HG03469 (cell line): ENCODE measurements around the gene CCNJL.
A peak's percentile ranks its signal among the peaks of the same experiment; 100 is the strongest.
"Not testable (repeated sequence)": the region's sequence is repeated elsewhere in the genome, so short reads cannot be mapped to it uniquely, and the experiment has no call there.

ENCODE experiments used
- ATAC-seq: cut with Tn5 transposase; IDR thresholded peaks from one replicate; pipeline ENCODE4 v1.9.1; 2021; ENCODE audit warnings: mild to moderate bottlenecking, moderate library complexity, moderate number of reproducible peaks; ENCODE audit not compliant: unreplicated experiment

CCNJL gene

DNA sequence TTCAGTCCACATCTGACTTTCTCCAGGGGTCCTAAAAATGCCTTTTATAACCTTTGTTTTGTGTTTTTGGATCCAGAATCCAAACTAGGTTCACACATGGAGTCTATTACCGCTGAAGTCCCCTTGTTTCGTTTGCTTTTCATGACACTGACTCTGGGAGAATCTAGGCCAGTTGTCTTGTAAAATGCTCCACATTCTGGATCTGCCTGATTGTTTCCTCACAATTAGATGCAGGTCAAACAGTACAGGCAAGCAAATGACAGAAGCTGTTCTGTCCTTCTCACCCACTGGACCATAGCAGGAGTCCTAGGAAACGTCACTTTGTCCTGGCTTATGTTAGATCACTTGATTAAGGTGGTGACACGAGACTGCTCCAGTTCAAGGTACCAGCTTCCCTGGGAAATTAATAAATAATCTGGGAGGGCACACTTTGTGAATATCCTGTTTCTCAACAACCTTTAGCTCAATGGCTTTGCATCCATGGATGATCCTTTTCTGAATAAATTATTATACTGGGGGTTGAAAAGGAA, 49.0 kb downstream of the CCNJL start:
- ATAC-seq = no peak

DNA sequence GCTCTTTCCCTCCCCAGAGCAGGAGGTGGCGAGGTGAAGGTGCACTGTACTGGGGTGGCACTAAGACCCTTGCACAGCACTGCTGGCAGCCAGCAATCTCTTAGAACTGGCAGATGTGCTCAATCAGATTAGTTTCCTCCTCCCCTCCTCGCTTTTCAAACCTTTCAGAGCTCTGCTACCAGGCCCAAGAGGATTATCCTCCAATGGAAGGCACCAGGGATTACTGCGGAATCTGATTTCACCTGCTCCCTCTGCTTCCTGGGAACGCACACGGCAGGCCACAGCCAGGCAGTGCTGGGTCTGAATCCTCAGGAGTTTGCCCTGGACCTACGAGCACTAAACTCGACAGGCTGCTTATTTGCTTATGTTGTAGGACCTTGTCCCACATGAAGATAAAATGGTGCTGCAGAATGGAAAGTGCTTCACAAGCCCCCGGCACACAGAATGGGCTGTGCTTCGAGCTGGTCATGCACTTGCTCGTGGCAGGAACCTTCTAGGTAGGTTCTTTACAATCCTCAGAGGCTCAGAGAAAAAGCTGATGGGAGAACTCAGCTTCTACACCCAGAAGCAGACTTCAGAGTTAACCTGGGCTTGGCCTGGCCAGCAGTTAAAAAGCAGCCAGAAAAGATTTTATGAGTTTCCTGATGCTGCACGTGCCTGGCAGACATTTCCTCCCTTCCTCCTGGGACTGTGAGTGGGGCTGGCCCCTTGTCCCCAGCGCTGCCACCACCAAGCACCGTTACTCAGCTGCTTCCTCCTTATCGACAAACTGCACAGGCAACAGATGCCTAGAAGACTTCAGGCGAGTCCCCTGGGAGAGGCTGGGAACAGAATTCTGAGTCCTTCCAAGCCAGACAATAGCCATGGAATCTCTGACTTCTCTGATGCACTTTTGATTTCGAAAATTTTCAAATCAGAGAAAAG, 50.0 kb downstream of the CCNJL start:
- no peak for ATAC-seq

DNA sequence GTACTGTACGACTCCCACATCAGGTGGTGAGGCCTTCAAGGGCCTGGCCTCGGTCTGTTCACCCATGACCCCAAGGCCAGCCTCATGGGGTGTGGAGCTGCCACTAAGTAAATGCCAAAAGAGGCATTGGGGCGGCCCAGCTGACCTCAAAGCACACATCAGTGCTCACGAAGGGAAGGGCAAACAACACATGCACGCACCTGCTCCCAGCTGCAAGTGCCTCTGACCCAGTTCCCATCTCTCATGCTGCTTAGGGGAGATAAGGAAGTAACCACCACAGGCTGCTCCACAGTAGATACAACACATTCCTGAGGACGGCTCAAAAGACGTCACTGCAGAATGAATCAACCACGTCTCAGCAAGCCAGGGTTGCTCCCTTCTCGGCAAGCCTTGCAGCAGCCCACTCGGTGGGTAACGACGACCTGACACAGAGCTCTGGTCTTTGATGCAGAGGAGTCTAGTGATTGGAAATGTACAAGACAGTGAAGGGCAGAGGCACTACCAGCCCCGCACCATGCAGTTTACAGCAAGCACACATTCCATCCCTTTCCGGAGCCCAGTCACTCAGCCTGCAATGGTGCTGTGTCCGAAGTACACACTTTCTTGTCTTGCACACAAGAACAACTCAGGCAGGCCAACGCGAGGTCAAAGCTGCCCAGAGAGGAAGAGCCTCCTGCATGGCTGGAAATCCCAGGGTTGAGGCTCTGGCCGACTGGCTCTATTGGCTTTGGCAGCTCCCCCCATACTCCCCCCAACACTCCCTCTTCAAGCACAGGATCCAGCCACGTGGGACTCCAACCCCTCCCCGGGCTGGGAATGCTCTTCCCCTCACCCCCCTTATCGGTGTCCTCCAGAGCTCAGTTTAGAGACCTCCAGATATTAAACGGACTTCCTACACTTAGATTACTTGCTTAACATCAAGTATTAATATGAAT, 51.2 kb downstream of the CCNJL start:
- ATAC-seq = peak; percentile 71

DNA sequence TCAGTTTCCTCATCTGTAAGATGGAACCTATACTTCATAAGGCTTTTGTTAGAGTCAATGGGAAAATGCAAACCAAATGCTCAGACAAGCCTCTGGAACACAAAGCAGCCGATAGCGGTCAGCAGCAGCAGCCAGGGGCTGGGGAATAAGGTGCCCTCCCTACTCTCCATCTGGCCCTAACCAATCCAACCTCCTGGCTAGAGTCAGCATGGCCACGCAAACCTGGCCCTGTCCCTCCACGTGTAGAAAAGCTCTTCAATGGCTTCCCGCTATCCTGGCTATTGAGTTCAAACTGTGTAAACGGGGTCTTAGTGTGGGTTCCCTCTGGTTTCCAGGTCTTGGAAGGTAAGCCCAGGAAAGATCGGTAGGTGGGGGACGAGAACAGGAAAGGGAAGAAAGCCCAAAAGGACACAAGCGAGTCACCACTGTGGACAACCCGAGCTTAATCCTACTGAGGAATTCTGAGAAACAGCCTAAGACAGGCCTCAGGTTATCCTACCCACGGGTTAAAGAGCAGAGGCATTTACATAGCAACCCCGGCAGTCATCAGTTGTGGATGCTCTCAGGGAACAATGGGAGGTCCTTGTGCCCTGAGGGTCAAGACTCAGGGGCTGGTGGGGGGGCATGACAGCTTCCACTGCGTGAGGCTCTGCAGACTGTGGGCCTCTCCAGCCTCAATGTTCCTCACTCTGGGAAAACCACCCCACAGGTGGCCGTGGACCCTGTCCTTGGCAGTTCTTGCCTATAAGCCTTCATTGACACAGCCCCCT, 52.2 kb downstream of the CCNJL start:
- ATAC-seq = no peak

DNA sequence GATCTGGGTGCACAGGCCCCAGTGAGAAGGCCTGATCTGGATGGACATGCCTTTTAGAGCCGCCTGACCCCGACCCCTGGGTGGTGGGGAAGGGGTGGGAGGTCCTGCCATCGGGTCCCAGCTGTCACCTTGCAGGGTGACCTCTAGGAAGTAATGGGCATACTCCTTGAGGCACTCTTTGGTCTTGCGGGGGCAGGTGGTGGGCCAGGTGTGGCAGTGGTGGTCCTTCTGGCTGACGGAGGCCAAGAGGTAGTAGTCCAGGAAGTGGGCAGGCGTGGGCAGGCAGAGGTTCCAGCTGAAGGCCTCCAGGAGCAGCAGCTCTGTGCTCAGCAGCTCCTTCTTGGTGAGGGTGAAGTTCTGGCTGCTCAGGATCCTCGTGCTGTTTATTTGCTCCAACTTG, 53.0 kb downstream of the CCNJL start:
- ATAC-seq = no peak

DNA sequence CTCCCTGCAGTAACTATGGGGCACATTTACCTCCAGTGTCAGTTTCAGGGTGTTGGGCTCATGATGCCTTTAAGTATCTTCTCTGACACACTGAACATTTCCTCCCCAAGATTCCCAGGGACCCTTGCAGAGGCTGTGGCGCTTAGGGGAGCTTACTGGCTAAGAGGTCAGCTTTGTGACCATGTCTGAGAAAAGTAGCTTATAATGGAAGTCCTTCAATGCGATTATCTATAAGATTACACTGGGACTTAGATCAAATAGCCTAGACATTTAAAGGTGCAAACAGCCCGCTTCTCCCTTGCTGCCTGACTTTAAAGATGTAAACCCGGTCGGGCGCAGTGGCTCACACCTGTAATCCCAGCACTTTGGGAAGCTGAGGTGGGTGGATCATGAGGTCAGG, 57.7 kb downstream of the CCNJL start:
- ATAC-seq = no peak

DNA sequence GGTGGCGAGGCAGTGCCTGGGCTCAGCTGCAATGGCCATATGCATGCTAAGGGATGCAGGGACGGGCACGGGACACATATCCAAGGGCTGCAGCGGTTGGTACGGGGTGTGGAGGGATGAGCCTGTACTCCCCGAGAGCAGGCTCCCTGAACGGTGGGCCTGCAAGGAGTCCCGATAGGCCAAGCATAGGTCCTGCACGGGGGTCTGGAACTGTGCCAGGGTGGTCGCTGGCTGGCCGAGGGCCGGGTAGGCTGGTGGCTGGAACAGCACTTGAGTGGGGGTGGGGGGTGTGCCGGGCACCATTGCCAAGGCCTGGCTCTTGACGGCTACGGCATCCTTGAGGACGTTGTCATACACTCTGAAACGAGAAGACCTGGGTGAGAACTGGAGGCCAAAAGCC, 58.9 kb downstream of the CCNJL start:
- ATAC-seq = no peak

DNA sequence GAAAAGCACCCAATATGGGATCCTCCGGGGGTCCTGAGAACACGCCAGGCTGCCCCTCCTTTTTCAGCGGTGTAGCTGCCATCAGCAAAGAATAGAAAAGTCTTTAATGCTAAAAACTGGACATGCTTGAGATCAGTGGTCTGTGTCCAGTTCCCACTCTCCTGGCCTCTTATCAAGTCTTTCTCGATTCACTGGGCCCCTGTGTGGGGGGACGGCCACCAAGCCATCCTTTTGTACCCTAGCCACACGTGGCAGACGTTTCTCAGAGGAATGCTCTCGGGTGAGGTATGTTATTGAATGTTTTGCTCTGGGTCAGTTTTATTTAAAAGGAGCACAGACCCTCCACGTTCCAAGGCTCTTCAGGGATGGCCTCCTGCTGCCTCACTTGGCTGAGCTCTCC, 59.4 kb downstream of the CCNJL start:
- ATAC-seq = no peak

DNA sequence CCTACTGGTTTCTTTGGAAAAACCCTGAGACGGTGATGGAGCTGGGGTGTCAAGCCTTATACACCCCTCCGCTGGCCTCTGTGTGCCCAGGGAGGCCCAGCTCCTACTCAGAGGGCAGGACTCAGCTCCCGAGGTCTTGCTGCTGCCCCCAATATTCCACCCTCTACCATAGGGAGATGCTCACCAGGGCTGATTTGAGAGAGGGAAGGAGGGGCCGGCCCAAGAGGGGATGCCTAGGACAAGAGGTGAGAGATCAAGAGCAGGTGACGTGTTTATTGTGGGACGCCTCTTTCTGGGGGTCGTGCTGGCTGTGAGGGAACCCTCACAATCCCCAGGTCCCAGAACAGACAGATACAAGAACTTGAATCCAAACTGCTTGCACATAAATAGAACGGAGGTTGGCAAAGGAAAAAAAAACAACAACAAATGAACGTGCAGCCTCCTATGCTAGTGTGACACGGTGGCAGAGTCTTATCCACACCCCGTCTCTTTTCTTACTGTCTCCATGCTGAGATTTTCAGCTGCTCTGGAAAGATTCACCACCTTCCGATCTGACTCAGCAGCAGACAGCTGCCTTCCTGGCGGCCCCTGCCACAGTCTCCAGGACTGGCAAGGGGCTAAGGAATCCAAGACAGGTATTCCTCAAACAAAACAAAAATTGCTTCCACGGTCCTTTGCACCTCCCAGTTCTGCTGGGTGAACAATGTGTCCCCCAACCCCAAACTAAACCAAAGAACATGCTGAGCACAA, 60.8 kb downstream of the CCNJL start:
- ATAC-seq = no peak

DNA sequence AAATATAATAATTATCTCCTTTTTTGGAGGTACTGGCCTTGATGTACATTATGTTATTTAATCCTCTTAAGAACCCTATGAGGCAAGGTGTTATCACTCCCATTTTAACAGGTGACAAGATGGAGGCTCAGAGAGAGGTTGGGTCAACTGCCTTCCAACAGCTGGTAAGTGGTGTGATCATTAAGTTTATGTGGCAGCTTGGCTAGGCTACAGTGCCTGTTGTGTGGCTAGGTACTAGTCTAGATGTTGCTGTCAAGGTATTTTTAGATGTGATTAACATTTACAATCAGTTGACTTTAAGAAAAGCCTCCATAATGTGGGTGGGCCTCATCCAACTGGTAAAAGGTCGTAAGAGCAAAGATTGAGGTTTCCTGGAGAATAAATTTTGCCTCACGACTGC, 61.5 kb downstream of the CCNJL start:
- ATAC-seq = no peak

DNA sequence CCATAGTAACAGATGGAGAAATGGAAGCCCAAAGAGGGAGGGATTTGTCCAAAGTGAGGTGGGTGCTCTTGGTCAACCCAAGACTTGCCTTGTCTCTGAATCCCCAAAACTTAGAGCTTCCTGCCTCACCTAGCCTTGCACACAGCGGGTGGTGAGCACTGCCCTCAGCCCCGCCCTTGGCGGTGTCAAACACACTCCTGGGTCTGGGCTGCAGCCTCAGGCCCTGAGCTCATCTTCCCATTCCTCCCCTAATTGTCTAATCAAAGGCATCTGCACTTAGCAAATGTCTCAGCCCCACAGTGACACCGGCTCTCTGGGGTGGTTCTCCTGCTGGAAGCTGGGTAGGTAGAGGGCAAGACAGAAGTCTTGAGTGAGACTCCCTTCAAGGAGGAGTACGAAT, 62.1 kb downstream of the CCNJL start:
- no peak for ATAC-seq

DNA sequence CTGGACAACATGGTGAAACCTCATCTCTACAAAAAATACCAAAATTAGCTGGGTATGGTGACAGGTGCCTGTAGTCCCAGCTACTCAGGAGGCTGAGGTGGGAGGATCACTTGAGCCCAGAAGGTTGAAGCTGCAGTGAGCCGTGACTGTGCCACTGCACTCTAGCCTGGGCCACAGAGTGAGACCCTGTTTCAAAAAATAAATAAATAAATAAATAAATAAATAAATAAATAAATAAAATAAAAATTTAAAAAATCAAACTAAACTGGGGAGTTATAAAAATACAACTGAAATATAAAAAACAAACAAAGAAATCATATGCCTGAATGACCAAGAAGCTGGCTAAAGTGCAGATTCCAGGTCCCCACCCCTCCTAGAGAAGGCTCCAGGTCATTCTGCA, 62.8 kb downstream of the CCNJL start:
- ATAC-seq = not testable (repeated sequence)

DNA sequence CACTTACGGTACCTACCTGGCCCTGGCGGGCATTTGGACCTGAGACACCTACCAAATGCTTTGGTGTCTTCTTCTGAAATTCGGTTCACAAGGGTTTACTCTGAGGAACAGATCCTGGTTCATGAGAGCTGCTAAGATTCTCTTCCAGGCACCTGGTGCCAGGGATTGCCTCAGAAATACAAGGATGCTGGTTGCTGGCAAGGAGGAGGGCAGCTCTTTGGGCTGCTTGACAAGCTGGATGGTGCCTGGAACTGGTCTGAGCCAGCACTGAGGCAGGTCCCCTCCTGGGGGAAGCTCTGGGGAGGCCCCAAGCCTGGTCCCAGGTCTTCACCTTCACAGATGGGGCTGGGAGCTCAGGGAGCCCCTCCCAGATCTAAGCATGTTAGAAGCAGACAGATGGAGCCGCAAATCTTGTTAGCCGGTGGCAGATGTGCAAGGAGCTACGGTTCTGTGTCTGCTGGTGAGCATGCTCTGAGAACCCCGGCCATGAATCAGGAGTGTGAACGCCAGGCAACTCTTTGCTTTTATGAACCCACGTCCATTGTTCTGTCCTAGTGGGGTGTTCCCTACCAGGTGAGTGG, 66.8 kb downstream of the CCNJL start:
- no peak for ATAC-seq

DNA sequence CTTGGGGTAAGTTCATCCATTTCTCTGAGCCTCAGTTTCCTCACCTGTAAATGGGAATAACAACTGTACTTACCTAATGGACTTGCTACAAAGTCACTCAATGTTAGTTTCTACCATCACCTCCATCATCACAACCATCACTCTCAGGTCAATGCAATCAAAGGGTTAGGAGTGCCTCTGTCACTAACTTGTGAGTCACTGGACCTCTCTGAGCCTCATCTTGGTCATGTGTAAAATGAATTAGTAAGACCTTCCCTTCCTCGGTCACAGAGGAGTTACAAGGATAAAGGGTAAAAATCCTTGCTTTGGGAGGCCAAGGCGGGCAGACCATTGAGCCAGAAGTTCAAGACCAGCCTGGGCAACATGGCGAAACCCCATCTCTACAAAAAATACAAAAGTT, 70.2 kb downstream of the CCNJL start:
- ATAC-seq = no peak

DNA sequence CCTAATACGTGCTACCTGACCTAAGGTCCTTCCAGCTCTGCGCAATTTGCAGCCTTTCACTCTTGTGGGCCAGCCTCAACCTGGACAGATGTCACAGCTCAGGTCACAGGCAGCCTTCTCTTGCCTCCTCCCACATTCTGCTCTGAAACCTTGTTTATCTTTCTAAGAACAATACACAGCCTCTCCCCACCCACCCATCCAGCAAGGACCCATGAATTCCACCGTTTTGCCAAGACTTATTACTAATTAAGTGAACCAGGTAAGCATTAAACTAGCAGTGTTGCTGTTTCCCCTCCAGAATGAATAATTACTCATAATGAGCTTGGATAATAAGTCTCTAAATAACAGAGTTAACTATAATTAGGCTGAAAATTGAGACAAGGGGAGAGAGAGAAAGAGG, 72.0 kb downstream of the CCNJL start:
- no peak for ATAC-seq

DNA sequence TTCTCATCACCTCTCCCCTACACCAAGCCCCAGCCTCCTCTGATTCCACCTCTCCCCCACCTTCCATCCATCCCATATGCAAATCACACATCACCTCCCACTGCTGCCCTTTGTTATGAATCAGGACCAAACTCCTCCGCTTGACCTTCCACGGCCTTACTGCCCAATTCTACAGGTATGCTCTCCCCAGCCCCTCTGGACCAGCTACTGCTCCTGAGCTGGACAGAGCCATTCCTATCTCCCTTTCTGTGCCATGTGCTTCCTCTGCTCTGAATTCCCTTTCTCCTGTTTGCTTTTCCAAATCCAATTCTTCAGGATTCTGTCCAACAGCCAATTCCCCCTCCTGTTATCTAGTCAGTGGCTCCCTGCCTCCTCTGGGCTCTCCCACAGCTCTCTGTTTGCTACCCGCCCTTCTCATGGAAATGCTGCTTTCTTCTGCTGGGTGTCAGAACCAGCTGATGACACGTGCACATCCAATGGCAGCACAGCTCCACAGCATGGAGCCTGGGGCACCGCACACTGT, 74.7 kb downstream of the CCNJL start:
- ATAC-seq = no peak

DNA sequence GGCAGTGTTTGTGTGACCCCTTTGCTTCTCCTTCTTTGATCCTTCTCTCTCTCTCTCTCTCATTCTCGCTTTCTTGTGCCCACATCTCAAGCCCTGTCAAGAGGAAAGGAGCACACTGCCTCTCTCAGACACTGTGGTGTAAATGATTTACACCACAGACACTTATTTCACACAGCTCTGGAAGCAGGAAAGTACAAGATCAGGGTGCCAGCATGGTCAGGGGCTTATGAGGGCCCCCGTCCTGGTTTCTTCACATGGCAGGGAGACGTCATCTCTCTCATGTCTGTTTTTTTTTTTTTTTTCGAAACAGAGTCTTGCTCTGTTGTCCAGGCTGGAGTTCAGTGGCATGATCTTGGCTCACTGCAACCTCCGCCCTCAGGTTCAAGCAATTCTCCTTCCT, 76.6 kb downstream of the CCNJL start:
- ATAC-seq = no peak

DNA sequence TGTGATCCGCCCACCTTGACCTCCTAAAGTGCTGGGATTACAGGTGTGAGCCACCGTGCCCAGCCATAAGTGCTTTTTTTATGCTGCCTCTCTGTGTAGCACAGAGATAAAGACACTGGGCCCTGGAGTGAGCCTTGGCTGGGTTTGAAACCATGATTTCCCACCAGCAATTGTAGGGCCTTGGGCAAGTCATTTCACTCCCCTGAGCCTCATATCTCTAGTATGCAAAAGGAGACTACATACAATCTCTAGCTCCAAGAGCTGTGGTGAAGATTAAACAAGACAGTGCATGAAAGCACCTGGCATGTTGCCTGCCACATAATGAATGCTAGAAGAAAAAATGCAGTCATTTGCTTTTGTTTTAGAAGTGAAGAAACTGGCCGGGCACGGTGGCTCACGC, 79.1 kb downstream of the CCNJL start:
- ATAC-seq = no peak

DNA sequence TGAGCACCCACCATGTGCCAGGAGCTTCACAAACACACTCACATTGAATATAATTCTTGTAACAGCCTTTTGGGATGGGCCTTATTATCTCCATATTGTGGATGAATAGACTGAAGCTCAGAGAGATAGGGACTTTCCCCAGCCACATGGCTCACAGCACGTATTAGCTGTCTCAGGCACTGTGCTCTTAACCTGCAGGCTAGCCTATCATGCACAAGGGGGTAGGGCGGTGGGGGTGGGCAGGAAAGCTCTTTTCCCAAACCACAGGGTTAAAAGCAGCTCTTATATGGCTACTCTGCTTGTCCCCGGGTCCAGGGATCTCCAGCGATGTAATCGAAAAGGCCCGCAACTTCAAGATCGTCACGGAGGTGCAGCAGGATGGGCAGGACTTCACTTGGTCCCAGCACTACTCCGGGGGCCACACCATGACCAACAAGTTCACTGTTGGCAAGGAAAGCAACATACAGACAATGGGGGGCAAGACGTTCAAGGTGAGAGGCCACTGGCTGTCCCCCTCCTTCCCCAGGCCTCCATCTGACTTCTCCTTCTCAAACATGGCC, 80.5 kb downstream of the CCNJL start:
- peak; percentile 38 for ATAC-seq
